Skin epidermis (tissue), 12 donors: ENCODE measurements around the gene IDNK.
"Not testable (repeated sequence)": the region's sequence is repeated elsewhere in the genome, so short reads cannot be mapped to it uniquely, and the experiment has no call there.

ENCODE experiments used
- H3K27ac ChIP-seq, 21 experiments: fragments of 200-600 bp; sonication (generic) in 11 of 21; one replicate each; pipeline ENCODE4 v1.5.0; 2020; ENCODE audit warnings: mild to moderate bottlenecking in 3 of 21, inconsistent platforms in 2 of 21, moderate library complexity in 2 of 21
- H3K4me3 ChIP-seq, 7 experiments: fragments of 200-600 bp; sonication (generic) in 2 of 7; one replicate each; pipeline ENCODE4 v1.5.0; 2020; ENCODE audit warnings: inconsistent platforms in 2 of 7, mild to moderate bottlenecking in 2 of 7, moderate library complexity in 1 of 7

Gene IDNK

DNA sequence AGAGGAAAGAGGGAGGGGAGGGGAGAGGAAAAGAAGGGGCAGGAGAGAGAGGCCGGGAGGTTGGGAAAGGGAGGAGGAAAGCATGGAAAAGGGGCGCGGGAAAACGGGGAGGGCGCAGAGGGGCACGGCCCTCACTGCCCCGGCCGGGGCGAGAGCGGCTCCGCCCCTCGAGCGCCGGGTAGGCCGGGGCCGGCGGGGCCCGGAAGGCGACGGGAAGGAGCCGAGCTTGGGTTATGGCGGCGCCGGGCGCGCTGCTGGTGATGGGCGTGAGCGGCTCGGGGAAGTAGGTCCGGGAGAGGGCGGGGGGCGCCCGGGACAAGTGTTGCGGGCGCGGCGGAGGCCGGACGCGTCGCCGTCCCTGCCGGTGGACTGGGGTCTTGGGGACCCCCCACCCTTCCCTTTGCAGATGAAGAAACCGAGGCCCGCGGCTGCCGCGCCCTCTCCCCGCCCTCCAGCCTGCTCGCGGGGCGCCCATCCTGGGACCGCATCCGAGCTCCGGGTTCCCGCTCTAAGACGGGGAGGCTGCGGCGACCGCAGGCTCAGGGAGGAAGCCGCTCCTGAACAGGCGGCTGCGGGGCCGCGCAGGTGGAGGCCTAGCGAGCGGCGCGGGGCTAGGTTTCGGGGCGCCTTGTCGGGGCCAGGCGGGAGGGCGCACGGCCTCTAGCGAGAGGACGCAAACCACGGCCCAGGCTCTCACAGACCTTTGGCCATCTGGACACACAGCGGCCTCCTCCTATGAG is at the start of gene IDNK:
Gene IDNK (plus strand): TSS at position 205 of the 740 bp plus-strand sequence. CDS start 29 bp downstream, at position 234.
- H3K4me3 ChIP-seq, result peak within 1 kb of the TSS; percentile 53 to 98 (median 84)
- peak within 1 kb of the TSS; percentile 73 to 100 (median 92) for H3K27ac ChIP-seq

DNA sequence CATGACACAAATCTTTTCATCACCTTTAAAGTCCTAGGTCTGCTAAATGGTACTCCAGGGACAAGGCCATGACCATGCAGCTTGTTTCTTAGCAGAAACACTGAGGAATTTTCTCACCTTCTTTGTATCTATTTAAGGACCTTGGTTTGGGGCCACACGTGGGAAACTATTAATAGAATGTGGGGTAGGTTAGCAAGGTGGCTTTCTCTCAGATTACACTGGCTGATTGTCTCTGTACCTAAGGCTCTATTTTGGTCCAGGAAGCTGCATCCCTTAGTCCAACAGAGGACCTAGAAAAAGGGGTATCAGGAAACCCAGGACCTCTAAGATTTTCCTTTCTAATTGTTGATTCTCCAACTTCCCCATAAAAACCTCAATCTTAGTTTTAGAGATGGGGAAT is 48.5 kb upstream of the IDNK start:
- H3K27ac ChIP-seq, result no peak overlapping the region
- H3K4me3 ChIP-seq, result no peak overlapping the region

DNA sequence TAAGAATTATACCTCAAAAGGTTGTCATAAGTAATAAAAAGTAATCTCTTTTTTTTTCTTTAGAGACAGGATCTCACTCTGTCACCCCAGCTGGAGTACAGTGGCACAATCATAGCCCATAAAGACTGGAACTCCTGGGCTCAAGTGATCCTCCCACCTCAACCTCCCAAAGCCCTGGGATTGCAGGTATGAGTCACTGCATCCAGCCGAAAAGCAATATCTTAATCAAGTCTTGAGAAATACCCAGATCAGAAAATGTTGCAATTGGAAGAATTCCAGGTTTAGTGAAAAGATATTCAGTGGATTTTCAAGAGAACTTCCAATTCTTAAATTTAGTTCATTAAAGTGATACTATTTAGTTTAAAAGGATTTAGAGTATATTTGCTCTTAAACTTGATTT is 40.9 kb upstream of the IDNK start:
- Histone ChIP-seq H3K4me3 (no peak overlapping the region), H3K27ac (no peak overlapping the region)

DNA sequence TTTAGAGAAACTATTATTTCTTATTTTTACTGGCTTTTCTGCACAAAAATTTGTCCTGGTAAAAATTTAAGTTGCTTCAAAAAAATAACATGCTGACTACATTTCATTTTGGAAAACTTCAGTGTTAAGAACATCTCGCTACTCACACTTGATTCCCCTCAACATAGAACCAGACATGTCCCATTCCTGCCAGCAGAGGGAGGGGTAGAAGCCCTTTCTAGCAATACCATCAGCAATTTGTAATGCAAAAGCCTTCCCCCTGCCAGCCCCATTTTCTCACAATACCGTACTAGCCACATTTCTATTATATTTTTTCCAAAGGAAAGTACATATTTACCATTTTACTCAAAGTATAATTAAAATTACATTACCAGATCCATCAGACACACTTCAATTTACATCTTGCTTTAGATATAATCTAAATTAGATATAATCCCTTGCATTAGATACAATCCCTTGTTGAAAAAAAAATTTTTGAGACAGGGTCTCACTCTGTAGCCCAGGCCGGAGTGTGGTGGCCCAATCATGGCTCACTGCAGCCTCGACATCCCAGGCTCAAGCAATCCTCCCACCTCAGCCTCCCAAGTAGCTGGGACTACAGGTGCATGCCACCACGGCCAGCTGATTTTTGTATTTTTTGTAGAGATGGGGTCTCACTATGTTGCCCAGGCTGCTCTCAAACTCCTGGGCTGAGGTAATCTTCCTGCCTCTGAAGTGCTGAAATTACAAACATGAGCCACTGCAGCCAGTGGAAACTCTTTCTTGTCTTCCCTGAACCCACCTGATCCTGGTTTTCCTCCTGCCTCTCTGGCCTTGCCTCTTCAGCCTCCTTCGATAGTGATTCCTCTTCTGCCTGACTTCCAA is 39.6 kb upstream of the IDNK start:
- no peak overlapping the region for H3K27ac ChIP-seq
- H3K4me3 ChIP-seq, result no peak overlapping the region

DNA sequence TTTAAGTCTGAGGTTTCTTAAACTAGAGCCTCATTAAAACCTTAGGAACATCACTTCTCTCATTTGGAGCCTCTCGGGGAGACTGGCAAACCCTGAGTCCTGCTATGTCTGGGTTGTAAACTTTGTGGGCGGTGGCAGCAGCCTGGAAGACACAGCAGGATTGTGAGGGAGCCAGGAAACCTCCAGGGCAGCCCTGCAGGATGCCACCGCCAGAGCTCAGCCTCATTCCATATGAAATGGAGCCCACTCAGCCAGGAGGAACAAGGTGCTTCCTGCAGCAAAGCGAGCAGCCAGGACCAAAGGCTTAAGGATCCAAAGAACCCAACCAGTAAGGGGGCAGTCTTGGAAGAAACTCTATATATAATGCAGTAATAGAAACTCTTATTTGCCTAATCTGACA is 37.9 kb upstream of the IDNK start:
- no peak overlapping the region for H3K4me3 ChIP-seq
- no peak overlapping the region for H3K27ac ChIP-seq

DNA sequence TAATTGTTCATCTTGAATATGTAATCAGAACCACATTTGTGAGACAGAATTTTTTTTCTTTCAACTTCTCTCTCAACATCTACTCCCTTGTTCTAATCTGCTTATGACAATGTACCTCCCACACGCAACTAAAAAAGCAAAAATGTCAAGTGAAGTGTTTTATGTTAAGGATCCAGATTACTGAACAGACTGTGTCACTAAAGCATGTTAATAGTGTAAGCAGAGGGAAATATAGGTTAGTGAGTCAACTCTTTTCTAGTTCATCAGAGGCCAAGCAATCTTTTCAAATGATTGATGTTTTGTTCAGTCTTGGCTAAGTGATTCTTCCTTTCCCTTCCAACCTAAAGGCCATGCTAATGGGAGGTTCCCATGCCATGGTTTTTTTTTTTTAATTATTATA is 34.7 kb upstream of the IDNK start:
- no peak overlapping the region for H3K27ac ChIP-seq
- H3K4me3 ChIP-seq, result no peak overlapping the region

DNA sequence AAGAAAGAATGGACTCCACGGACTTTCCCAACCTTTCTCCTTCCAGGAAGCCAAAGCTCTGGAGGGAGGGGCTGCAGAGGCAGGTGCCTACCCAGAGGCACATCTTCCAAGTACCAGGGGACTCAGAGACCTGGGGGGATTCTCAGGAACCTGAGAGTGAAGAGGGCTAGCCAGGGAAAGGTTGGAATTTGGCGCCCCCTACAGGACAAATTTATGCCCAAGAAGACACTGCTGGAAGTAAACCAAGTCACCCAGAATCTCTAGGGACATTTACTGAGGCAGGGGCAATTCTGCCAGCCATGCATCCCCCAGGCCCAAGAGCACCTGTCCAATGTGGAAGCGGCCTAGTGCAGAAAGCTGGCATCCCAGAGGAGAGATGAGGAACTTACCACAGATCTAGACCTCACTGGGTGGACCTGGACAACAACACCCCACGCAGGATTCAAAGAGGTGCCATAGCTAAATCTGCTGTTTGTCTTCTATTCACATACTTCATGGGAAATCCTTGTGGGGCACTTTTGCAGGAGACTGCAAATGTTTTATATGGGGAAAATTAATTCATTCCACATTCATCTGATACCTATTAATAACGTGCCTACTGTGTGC is 25.9 kb upstream of the IDNK start:
- Histone ChIP-seq H3K27ac (no peak overlapping the region), H3K4me3 (no peak overlapping the region)

DNA sequence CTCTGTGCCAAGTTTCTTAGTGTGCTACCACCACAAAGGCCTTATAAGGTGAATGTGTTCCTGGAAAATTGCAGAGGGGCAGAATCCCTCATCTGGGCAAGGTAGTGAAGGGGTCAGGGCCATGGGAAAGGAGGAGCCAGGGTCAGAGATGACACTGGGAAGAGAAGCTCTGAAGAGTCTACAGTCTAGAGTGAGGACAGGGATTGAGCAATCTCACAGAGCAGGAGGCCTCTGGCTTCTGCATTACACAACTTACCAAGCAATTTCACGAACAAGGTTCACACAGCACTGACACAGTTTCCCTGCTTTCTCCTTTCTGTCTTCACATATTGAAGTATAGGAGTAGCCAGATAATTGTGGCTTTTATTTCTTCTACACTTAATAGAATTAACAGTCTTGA is 24.5 kb upstream of the IDNK start:
- Histone ChIP-seq H3K4me3 (no peak overlapping the region), H3K27ac (no peak overlapping the region)

DNA sequence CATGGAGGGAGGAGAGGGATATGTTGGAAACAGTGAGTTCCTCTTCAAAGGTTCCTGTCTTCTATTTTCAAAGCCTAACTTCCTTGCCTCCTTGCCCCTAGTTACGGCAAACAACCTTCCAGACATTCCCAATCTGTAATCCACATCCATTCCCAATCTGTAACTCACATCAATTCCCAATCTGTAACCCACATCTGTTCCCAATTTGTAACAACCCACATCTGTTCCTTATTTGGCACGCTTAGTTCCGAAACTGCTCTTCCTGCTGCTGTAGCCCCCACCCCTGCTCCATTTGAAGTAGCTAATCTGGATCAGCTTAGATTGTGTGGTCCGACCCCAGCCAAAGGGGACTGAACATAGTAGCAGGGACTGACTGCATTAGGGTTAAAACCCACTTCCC is 23.9 kb upstream of the IDNK start:
- H3K27ac ChIP-seq, result no peak overlapping the region
- no peak overlapping the region for H3K4me3 ChIP-seq

DNA sequence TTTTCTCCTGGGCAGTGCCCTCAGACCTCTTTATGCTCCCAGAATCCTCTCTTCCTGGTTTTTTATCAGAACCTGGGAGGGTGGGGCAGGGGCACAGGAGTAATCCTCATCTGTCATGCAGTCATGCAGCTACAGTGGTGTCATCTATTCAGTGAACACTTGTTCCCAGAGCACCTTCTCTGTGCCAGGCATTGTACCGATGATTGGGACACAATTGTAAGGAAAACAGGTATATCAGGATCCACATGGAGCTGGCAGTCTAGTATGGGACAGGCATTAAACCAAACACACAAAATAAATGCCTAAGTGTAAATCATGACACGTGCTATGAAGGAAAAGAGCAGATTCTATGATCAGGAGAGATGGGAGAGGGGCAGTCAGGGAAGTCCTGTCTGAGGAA is 21.5 kb upstream of the IDNK start:
- Histone ChIP-seq H3K27ac (no peak overlapping the region), H3K4me3 (no peak overlapping the region)

DNA sequence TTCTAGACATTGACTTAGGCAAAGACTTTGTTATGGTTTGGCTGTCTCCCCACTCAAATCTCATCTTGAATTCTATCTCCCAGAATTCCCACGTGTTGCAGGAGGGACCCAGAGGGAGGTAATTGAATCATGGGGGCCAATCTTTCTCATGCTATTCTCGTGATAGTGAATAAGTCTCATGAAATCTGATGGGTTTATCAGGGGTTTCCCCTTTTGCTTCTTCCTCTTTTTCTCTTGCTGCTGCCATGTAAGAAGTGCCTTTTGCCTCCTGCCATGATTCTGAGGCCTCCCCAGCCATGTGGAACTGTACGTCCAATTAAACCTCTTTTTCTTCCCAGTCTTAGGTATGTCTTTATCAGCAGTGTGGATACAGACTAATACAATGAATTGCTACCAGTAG is 15.3 kb upstream of the IDNK start:
- not testable (repeated sequence) for H3K27ac ChIP-seq, H3K4me3 ChIP-seq

DNA sequence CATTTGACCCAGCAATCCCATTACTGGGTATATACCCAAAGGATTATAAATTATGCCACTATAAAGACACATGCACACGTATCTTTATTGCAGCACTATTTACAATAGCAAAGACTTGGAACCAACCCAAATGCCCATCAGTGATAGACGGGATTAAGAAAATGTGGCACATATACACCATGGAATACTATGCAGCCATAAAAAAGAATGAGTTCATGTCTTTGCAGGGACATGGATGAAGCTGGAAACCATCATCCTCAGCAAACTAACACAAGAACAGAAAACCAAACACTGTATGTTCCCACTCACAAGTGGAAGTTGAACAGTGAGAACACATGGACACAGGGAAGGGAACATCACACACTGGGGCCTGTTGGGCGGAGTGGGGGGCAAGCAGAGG is 9.6 kb upstream of the IDNK start:
- not testable (repeated sequence) for H3K4me3 ChIP-seq, H3K27ac ChIP-seq

DNA sequence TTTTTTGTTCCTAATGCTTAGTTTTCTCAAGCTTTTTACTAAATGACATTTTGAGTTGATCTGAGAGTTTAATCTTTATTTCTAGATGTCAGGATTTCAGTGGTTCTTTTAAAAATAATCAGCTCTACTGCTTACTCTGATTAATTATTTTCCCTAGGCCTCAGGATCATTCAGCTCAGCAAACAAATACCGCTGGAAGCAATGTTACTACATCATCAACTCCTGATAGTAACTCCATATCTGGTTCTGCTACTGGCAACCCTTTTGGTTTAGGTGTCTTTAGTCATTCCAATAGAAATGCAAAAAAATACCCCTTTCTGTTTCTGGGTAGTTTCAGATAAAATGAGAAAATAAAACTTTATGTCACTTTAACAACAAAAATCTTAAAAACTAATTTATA is 5.6 kb upstream of the IDNK start:
- no peak overlapping the region for H3K4me3 ChIP-seq
- no peak overlapping the region for H3K27ac ChIP-seq

DNA sequence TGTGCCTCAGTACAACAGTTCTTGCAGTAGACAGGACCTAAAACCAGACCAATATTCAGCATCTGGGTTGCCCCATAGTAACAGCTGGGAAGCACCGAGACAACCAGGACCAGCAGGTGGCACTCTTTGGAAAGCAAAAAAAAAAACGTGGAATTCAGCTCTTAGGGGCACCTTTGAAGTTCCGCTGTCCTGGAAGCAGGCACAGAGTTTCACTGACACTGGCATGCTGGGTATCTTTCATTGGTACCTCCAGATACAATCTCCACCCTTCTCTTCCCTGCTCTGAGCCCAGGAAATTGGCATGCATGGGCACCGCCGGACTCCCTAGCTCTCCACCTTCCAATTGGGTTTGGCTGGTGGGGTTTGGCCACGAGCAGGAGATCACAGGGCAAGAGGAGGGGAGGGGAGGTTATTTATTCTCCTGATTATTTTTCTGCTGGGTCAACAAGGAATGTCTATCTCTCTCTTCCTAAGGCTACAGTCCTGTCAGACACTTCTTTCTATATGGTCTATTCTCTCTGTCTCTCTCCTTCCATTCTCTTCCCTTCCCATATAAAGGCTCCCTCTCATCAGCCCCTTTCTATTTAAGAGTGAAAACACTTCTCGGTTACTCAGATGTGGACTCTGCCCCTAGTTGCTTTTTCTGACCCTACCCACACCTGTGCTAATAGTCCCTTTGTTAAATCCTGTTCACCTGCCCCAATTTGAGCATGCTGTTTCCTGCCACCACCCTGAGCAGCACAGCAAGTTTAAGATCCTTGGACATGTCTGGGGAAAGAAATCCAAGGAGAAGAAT is 1.9 kb upstream of the IDNK start:
- no peak overlapping the region for H3K4me3 ChIP-seq
- no peak overlapping the region for H3K27ac ChIP-seq

DNA sequence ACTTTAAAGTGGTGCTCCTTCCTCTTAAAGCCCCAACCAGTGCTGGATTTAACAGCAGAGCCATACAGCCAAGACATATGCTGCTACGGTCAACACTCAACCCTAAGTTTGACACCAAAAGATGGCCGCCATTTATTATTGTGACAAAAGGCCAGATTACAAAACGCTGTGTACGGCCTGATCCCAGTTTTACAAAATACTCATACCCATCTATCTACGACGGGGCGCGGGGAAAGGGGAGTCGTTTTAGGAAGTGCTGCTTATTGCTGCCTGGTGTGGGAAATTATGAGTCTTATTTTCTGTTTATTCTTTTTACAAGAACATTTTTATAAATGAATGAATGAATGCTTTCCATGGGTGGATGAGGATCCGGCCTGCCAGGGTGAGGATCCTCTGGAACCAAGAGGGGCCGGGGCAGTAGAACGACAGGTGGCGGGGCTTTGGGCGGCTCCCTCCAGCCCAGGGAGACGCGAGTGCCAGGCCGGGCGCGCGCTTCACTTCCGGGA is 457 bp upstream of the IDNK start:
- Histone ChIP-seq H3K4me3 (peak overlapping the region; percentile 53 to 98 (median 84)), H3K27ac (peak overlapping the region; percentile 73 to 100 (median 92))

DNA sequence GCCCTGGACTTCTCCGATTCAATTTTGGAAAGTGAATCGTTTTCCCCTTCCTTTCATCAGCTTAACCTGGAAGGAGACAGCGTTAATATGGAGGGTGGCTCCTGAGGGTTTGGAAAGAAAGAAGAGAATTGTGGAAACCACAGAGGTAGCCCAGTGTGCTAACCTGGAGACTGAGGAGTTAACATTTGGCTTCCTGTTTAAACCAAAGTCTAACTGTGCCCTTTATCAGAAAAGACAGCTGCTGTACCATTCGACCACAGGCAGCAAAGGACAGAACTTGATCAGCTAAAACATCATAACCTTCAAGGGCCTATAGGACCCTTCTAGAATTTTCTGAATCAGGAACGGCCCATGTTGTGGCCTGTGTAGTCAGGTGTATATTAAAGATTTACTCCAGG is 735 bp downstream of the IDNK start:
- peak overlapping the region; percentile 53 to 98 (median 84) for H3K4me3 ChIP-seq
- H3K27ac ChIP-seq, result peak overlapping the region in 20 of 21 experiments; percentile 85 to 100 (median 92)

DNA sequence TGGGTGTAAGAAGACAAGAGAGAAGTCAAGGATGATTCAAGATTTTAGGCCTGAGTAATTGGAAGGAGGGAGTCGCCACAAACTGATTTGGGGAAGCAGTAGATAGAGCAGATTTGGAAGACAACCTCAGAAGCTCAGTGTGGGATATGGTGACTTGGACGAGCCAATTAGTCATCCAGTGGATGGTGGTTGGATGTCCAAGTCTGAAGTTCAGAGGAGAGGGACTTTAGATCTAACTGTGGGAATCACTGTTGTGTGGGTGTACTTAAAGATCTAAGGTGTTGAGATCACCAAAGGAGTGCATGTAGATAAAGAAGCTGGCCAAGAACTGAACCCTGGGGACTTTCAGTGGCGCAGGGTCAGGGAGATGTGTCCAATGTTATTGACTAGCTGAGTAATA is 2.2 kb downstream of the IDNK start:
- no peak overlapping the region for H3K27ac ChIP-seq
- H3K4me3 ChIP-seq, result no peak overlapping the region

DNA sequence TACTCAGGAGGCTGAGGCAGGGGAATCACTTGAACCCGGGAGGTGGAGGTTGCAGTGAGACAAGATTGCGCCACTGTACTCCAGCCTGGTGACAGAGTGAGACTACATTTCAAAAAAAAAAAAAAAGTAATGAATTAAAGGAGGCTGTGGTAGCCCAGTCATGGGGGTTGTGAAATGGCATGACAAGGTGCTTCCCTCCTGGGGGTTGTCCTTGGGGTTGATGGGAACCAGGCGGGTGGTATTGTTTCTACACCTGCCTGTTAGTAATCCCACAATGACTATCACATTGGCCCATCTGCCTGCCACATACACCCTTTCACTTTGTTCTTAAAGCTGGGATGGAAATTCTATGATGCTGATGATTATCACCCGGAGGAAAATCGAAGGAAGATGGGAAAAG is 5.6 kb downstream of the IDNK start:
- no peak overlapping the region for H3K4me3 ChIP-seq
- H3K27ac ChIP-seq, result no peak overlapping the region

DNA sequence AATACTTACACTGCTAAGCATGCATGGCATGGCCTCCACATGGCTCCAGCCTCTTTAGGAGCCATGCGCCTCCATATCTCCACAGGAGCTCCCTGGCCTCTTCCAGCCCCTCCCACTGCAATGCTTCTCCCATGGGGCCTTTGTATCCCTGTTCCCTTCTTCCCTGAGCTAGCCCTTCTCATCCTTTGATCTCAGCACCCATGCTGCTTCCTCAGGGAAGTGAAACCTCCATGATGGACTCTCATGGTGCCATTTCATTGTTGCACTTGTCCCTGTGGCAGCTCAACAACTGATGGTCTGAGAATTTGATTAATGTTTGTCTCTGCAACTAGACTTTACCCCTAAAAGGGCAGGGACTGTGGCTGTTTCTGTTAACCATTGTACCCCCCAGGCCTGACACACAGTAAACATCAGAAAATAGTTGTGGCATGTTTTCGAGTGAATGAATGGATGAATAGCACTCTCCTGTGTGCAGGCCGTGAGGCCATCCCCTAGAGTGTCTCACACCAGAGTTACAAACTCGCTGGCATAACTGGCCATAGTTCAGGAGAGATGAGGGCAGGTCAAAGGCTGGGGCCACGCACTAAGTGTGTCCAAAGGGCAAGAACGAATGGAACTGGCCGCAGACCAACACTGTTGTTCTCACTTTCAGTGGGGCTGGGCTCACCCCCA is 6.6 kb downstream of the IDNK start:
- no peak overlapping the region for H3K27ac ChIP-seq

More for the DNA sequence above, 6.6 kb downstream of the IDNK start:
- H3K4me3 ChIP-seq, result no peak overlapping the region
